PC-9 (cell line): ENCODE data around the gene TECTB. TPM values are rescaled to one million over a fixed set of nuclear protein-coding genes. Genes with fewer than 3 reads are reported as not detected.

Source experiments
- BruUV-seq: library from RNA; stranded (reverse); fragments of 400-500 nt; replicated peaks from 2 replicates; lab custom pipeline; 2021; lab: Mats Ljungman, UMichigan
- CTCF ChIA-PET: fragments of 300-600 bp; sonication (Branson Sonifier 250); formaldehyde crosslinking; loops from one replicate; lab custom pipeline; 2022; ENCODE audit warnings: antibody characterized with exemption; lab: Charles Lee
- POLR2A ChIA-PET: fragments of 300-600 bp; sonication (Branson Sonifier 250); formaldehyde crosslinking; loops from one replicate; lab custom pipeline; 2022; ENCODE audit warnings: antibody characterized with exemption; ENCODE audit not compliant: unreplicated experiment; lab: Charles Lee
- DNase-seq, 2 experiments: peaks; one replicate each; pipeline versions ENCODE4 v3.0.0 to v3.0.0-alpha.2; 2015 to 2022; ENCODE audit warnings: mixed read lengths in 1 of 2
- H2AFZ ChIP-seq: fragments of 200-600 bp; sonication (generic); 2 replicates; pipeline ENCODE4 v1.8.1; 2017; ENCODE audit warnings: antibody characterized with exemption
- H3F3A ChIP-seq: fragments of 200-600 bp; sonication (generic); 2 replicates; pipeline ENCODE4 v1.8.1; 2017; ENCODE audit warnings: antibody characterized with exemption, mild to moderate bottlenecking, low read depth; ENCODE audit not compliant: insufficient read depth
- H3K27ac ChIP-seq: fragments of 200-600 bp; sonication (generic); 2 replicates; pipeline ENCODE4 v1.6.1; 2016; ENCODE audit warnings: mixed run types
- H3K27me3 ChIP-seq: fragments of 200-600 bp; sonication (generic); 2 replicates; pipeline ENCODE4 v1.6.1; 2016; ENCODE audit warnings: low read depth, mixed run types; ENCODE audit not compliant: insufficient read depth
- H3K36me3 ChIP-seq: fragments of 200-600 bp; sonication (generic); 2 replicates; pipeline ENCODE4 v1.6.1; 2016; ENCODE audit warnings: low read depth, mixed run types
- H3K4me1 ChIP-seq: fragments of 200-600 bp; sonication (generic); replicated peaks from 2 replicates; pipeline ENCODE4 v1.6.1; 2016; ENCODE audit warnings: mixed run types; ENCODE audit not compliant: insufficient read depth
- H3K4me2 ChIP-seq: fragments of 200-600 bp; sonication (generic); 2 replicates; pipeline ENCODE4 v1.6.1; 2017; ENCODE audit warnings: mixed run types
- H3K4me3 ChIP-seq: fragments of 200-600 bp; sonication (generic); 2 replicates; pipeline ENCODE4 v1.6.1; 2016; ENCODE audit warnings: mixed run types
- H3K79me2 ChIP-seq: fragments of 200-600 bp; sonication (generic); 2 replicates; pipeline ENCODE4 v1.6.1; 2017; ENCODE audit warnings: low read depth, mixed run types
- H3K9me2 ChIP-seq: fragments of 200-600 bp; sonication (generic); 2 replicates; pipeline ENCODE4 v1.8.1; 2017; ENCODE audit warnings: mild to moderate bottlenecking; ENCODE audit not compliant: insufficient read depth
- H3K9me3 ChIP-seq: fragments of 200-600 bp; sonication (generic); 2 replicates; pipeline ENCODE4 v1.8.1; 2016; ENCODE audit warnings: low read depth; ENCODE audit not compliant: insufficient read depth
- H4K20me1 ChIP-seq: fragments of 200-600 bp; sonication (generic); 2 replicates; pipeline ENCODE4 v1.8.1; 2017; ENCODE audit not compliant: insufficient read depth
- EZH2 ChIP-seq: fragments of 200-600 bp; sonication (generic); IDR thresholded peaks from 2 replicates; pipeline ENCODE4 v1.8.0; 2017; ENCODE audit warnings: antibody characterized with exemption, low read depth
- intact Hi-C: fragments of 100-400 bp; cut with micrococcal nuclease; formaldehyde crosslinking; loops from one replicate; pipeline ENCODE4 v1.10.0; 2022; ENCODE audit not compliant: unreplicated experiment
- total RNA-seq: library from RNA; stranded (reverse); gene quantifications from 2 replicates; pipeline ENCODE4 v1.2.3, GENCODE V29; 2021
- TF ChIP-seq, protein P1 (sequence below): fragments of 200-600 bp; sonication (generic); conservative IDR thresholded peaks from 2 replicates; pipeline ENCODE4 v1.6.1; 2017; ENCODE audit warnings: mixed run types, antibody characterized with exemption, mild to moderate bottlenecking, moderate library complexity

The TECTB gene
- total RNA-seq, 1 experiment from 2014 or later = not detected

DNA sequence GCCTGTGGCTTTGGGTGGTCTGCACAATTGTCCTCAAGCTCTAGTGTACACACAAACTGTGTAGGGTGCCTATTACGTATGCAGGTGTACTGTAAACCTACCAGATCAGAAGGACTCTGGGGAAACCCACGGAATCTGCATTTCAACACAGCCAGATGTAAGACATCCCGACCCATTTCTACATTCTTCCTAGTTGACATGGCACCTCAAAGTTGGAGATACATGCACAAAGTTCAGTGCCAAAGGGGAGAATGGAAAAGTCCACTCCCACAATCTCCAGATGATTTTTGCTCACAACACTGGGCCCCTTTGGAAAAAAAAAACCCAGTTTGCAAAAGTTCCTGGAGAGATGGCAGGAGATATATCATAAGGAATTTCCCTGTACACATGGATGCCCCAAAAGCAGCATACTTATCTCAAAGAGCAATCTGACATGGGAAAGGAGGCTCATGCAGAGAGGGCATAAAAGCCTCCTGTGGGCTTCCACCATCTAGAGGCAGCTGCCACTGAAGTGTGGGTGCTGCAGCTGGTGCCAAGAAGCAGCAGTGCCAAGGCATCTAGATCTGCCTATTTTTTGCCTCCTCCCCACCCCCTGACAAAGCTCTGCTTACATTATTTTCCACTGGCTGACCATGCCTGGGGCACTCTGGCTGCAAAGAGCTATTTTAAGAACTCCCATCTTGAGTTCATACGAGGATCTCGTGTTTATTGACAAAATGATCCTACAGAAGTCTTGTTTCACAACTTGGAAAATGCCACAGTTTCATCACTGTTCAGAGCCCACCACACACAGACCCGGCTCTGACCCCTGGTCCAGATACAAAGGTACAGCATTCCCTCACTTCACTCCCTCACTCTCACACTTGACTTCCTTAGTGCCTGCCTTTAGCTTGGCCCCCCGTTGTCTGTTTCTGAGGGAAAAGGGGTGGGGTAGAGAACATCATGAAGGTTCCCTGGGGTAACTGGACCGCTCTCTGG is 12.9 kb downstream of the TECTB start:
- Histone ChIP-seq H3K4me1 (no peaks in the 10 kb centered on the region), H3K4me2 (peak overlapping the region; percentile 10; the same call in 1 of the 2 replicates), H3K4me3 (no peak overlapping the region), H3K36me3 (no peaks in the 10 kb centered on the region), H3F3A (no peaks in the 10 kb centered on the region), H3K9me3 (no peaks in the 10 kb centered on the region), H3K9me2 (no peaks in the 10 kb centered on the region), H4K20me1 (no peaks in the 10 kb centered on the region), H3K79me2 (no peaks in the 10 kb centered on the region), H2AFZ (no peak overlapping the region), H3K27ac (no peak overlapping the region), H3K27me3 (no peaks in the 10 kb centered on the region)
- no peak for TF ChIP-seq EZH2
- TF ChIP-seq, protein P1, sequence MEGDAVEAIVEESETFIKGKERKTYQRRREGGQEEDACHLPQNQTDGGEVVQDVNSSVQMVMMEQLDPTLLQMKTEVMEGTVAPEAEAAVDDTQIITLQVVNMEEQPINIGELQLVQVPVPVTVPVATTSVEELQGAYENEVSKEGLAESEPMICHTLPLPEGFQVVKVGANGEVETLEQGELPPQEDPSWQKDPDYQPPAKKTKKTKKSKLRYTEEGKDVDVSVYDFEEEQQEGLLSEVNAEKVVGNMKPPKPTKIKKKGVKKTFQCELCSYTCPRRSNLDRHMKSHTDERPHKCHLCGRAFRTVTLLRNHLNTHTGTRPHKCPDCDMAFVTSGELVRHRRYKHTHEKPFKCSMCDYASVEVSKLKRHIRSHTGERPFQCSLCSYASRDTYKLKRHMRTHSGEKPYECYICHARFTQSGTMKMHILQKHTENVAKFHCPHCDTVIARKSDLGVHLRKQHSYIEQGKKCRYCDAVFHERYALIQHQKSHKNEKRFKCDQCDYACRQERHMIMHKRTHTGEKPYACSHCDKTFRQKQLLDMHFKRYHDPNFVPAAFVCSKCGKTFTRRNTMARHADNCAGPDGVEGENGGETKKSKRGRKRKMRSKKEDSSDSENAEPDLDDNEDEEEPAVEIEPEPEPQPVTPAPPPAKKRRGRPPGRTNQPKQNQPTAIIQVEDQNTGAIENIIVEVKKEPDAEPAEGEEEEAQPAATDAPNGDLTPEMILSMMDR = no peak
- ChIA-PET CTCF (no interaction called here), POLR2A (no interaction called here)
- BruUV-seq = no TSS peak
- no peak for DNase-seq
- intact Hi-C loops = no loop called here

DNA sequence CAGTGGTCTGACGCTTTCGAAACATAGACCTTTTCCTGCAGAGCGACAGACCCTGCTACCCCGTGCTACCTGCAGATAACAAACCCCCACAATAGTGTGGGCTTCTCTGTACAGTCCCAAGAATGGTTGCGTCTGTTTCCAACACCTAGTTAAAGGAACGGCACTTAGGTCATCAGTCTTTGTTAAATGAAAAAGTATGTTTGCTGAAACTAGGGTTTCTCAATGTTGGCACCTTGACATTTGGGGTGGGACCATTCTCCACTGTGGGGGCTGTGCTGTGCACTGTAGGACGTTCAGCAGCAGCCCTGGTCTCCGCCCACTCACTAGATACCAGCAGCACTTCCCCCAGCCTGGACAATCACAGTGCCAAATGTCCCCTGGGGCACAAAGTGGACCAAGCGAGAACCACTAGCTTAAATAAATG is 13.7 kb downstream of the TECTB start:
- H3K9me3 ChIP-seq = no peaks in the 10 kb centered on the region
- H3K9me2 ChIP-seq = no peaks in the 10 kb centered on the region
- no peaks in the 10 kb centered on the region for H3K36me3 ChIP-seq
- intact Hi-C loops = no loop called here
- H2AFZ ChIP-seq = no peak overlapping the region
- H4K20me1 ChIP-seq = no peaks in the 10 kb centered on the region
- H3K27me3 ChIP-seq = no peaks in the 10 kb centered on the region
- H3K4me2 ChIP-seq = no peak overlapping the region
- no peaks in the 10 kb centered on the region for H3F3A ChIP-seq
- CTCF ChIA-PET = no interaction called here
- no peak overlapping the region for H3K27ac ChIP-seq
- no peak for DNase-seq
- no peaks in the 10 kb centered on the region for H3K79me2 ChIP-seq
- no peaks in the 10 kb centered on the region for H3K4me1 ChIP-seq
- no peak overlapping the region for H3K4me3 ChIP-seq
- no peak for TF ChIP-seq EZH2
- TF ChIP-seq, protein P1 = no peak
- BruUV-seq = no TSS peak
- POLR2A ChIA-PET = no interaction called here

DNA sequence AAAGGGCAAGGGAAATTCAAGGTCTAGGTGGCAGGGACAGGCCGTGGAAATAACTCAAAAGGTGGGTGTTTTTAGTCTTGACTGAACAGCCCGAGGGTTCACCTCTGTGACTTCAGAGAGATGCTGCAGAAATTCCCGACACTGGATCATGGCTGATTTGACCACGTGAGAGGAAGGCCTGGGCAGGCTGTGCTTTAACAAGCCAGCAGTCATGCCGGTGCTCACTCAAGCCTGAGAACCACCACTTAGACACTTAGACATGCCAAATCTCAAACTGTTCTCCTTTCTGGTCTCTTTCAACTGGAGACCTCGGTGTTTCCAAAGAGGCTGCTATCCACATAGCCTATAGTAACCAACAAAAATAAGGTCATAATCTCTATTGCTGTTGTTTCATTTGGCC is 15.4 kb downstream of the TECTB start:
- BruUV-seq = no TSS peak
- no peak overlapping the region for H3K4me2 ChIP-seq
- POLR2A ChIA-PET = no interaction called here
- H3F3A ChIP-seq = no peaks in the 10 kb centered on the region
- no peak overlapping the region for H3K27ac ChIP-seq
- no peak overlapping the region for H2AFZ ChIP-seq
- no peak overlapping the region for H3K4me3 ChIP-seq
- H3K79me2 ChIP-seq = no peaks in the 10 kb centered on the region
- H4K20me1 ChIP-seq = no peaks in the 10 kb centered on the region
- no peaks in the 10 kb centered on the region for H3K36me3 ChIP-seq
- no peak for DNase-seq
- no peaks in the 10 kb centered on the region for H3K9me2 ChIP-seq
- no peaks in the 10 kb centered on the region for H3K9me3 ChIP-seq
- CTCF ChIA-PET = no interaction called here
- no peak for TF ChIP-seq EZH2
- TF ChIP-seq, protein P1 = no peak
- H3K27me3 ChIP-seq = no peaks in the 10 kb centered on the region
- H3K4me1 ChIP-seq = no peaks in the 10 kb centered on the region
- intact Hi-C loops = no loop called here
